Ascending aorta (tissue), 2 donors: ENCODE data around the gene TAX1BP3. TPM values are rescaled to one million over a fixed set of nuclear protein-coding genes. Genes with fewer than 3 reads are reported as not detected.
"Not testable (repeated sequence)": the region's sequence is repeated elsewhere in the genome, so short reads cannot be mapped to it uniquely, and the experiment has no call there.

Source experiments
- DNase-seq, 2 donors: peaks; one replicate each; pipeline ENCODE4 v3.0.0-alpha.2; 2019; ENCODE audit warnings: low spot score in 2 of 2
- H3K27ac ChIP-seq, 2 donors: fragments of 200-600 bp; sonication (generic); one replicate each; pipeline ENCODE4 v1.5.1; 2016 to 2017; ENCODE audit warnings: mild to moderate bottlenecking in 1 of 2
- H3K27me3 ChIP-seq: fragments of 200-600 bp; sonication (generic); one replicate; pipeline ENCODE4 v1.5.1; 2017
- H3K36me3 ChIP-seq, 2 donors: fragments of 200-600 bp; sonication (generic); one replicate each; pipeline ENCODE4 v1.5.1; 2016
- H3K4me1 ChIP-seq, 2 donors: fragments of 200-600 bp; sonication (generic); one replicate each; pipeline ENCODE4 v1.5.1; 2016 to 2017; ENCODE audit warnings: mild to moderate bottlenecking in 1 of 2
- H3K4me3 ChIP-seq, 2 donors: fragments of 200-600 bp; sonication (generic); one replicate each; pipeline ENCODE4 v1.5.1; 2016 to 2017; ENCODE audit warnings: mild to moderate bottlenecking in 1 of 2
- H3K9me3 ChIP-seq, 2 donors: fragments of 200-600 bp; sonication (generic); one replicate each; pipeline ENCODE4 v1.5.1; 2016
- CTCF ChIP-seq, 3 experiments: fragments of 200-600 bp in 2 of 3; fragments of 450-650 bp in 1 of 3; sonication (generic) in 2 of 3; IDR thresholded peaks; one replicate each; pipeline ENCODE4 v1.5.1; 2016 to 2019; ENCODE audit warnings: antibody characterized with exemption in 3 of 3, mild to moderate bottlenecking in 1 of 3, moderate library complexity in 1 of 3
- intact Hi-C: fragments of 100-400 bp; cut with DNase I; formaldehyde crosslinking; loops from one replicate; pipeline ENCODE4 v1.15.1; 2023
- total RNA-seq: library from RNA; depleted of rRNA; stranded (reverse); fragments of >200 nt; gene quantifications from one replicate; pipeline ENCODE4 v1.1.0, GENCODE V29; 2016

Gene TAX1BP3, protein sequence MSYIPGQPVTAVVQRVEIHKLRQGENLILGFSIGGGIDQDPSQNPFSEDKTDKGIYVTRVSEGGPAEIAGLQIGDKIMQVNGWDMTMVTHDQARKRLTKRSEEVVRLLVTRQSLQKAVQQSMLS
- 165 TPM for total RNA-seq

DNA sequence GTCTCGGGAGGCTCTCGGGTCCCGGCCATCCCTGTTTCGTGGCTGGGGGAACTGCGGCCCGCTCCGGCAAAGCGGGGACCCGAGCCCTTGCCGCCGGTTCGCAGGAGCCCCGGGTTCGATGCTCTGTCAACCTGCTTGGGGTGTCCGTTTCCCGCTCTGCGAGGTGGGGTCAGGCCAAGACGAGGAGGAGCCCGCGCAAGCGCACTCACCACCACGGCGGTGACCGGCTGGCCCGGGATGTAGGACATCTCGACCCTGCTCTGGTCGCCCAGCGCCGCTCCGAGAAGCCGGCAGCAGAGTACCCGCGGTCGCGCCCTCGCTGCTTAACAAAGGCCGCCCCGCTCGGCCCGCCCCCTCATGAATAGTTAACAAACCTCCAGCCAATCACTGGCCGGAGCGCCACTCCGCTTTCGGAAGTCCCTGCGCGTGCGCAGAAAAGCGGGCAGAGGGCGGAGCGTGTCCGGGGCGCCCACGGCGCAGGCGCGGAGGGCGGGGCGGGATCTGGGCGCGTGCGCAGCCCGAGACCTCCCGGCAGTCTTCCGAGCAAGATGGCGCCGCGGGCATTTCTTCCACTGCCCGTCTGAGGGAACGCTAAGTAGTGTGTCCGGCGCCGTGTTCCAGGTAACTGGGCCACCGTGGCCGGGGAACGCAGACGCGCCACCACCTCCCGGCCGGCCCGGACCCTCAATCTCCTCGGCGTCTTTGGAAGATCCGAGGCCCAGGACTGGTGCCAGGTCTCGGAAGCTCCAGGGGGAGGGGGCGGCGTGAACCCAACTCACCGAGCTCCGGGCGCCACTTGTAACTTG is at the start of gene TAX1BP3, which contains the start of gene EMC6:
Gene TAX1BP3, minus strand, starts transcription at position 300 of the 806 bp plus-strand sequence. Its CDS starts 52 bp downstream, at position 248.
Gene EMC6, plus strand, starts transcription at position 534 of the 806 bp plus-strand sequence. CDS start 335 bp downstream, outside the sequence.
- intact Hi-C loops: loop anchor here (1.0 to 10.0 kb wide), 5 partner anchors 32 to 1274 kb away; partner anchors contain the start of genes CTNS, HASPIN, NCBP3 and SHPK
- peak; percentile 93 to 99 for DNase-seq
- H3K27me3 ChIP-seq: no peaks in the 10 kb centered on the region
- peaks cover 12 to 16% of the 10 kb centered on the region in 2 donors for H3K4me1 ChIP-seq
- H3K27ac ChIP-seq: peak within 1 kb of the TSS; percentile 97 to 98
- H3K4me3 ChIP-seq: peak within 1 kb of the TSS; percentile 86 to 99
- no peak for TF ChIP-seq CTCF (IDR thresholded peaks at IDR 0.05)
- no peaks in the 10 kb centered on the region for H3K9me3 ChIP-seq
- peaks cover 14 to 16% of the 10 kb centered on the region in 2 donors for H3K36me3 ChIP-seq

DNA sequence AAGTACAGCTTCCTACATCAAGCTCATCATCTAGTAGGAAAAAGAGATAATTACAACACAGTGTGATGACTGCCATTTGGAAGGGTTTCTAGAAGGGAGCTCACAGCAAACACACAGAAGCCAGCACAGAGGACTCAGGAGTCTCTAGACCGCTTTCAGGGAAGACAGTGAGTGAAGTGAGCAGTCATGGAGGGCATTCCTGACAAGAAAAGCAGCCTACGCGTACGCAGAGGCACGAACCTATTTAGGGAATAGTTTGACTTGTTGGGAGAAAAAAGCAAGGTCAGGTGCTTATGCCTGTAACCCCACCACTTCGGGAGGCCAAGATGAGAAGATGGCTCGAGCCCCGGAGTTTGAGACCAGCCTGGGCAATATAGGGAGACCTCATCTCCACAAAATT is 46.9 kb upstream of the TAX1BP3 start:
- no peak overlapping the region for H3K4me3 ChIP-seq
- no peaks in the 10 kb centered on the region for H3K9me3 ChIP-seq
- intact Hi-C loops: no loop called here
- H3K36me3 ChIP-seq: peaks cover 38 to 59% of the 10 kb centered on the region in 2 donors
- TF ChIP-seq CTCF (IDR thresholded peaks at IDR 0.05): no peak
- H3K27me3 ChIP-seq: no peaks in the 10 kb centered on the region
- H3K4me1 ChIP-seq: no peaks in the 10 kb centered on the region
- H3K27ac ChIP-seq: no peak overlapping the region
- DNase-seq: no peak

DNA sequence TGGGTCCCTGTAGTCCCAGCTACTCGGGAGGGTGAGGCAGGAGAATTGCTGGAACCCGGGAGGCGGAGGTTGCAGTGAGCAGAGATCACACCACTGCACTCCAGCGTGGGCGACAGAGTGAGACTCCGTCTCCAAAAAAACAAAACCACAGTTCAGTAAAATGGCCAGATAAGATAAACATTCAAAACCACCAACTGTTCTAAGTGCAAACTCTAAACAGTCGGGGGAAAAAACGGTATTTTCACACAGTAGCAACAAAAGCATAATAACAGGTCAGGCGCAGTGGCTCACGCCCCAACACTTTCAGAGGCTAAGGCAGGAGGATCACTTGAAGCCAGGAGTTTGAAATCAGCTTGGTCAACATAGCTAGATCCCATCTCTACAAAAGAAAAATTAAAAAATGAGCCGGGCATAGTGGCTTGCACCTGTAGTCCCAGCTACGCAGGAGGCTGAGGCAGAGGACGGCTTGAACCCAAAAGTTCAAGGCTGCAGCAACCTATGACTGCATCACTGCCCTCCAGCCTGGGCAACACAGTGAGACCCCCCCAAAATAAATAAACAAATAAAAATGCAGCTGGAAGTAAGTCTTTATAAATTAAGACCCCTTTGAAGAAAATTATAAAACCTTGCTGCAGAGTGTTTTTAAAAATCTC is 44.6 kb upstream of the TAX1BP3 start:
- Histone ChIP-seq H3K27ac (no peak overlapping the region), H3K4me1 (no peaks in the 10 kb centered on the region), H3K27me3 (no peaks in the 10 kb centered on the region), H3K9me3 (no peaks in the 10 kb centered on the region), H3K36me3 (peaks cover 38 to 39% of the 10 kb centered on the region in 2 donors), H3K4me3 (no peak overlapping the region)
- DNase-seq: no peak
- no peak for TF ChIP-seq CTCF (IDR thresholded peaks at IDR 0.05)
- intact Hi-C loops: no loop called here

DNA sequence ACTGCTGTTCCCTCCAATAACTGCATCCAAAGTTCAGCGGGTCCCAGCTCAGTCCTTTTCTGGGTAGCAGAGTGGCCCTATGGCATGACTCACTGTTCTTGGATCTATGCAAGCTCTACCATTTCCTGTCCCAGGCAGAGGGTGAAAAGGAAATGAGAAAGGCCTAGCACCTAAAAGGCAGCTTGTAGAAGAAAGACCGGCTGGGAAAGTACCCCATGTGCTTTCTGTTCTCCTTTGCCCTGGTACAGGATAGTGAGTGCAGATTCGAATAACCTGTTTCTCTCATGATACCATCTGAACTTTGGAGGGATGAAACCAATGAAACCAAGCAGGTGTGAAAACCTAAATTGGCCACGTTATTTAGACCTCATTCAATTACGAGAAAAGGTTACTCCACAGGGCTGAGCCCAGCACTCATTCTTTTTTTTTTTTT is 42.6 kb upstream of the TAX1BP3 start:
- Histone ChIP-seq H3K36me3 (peaks cover 20 to 25% of the 10 kb centered on the region in 2 donors), H3K27me3 (no peaks in the 10 kb centered on the region), H3K9me3 (no peaks in the 10 kb centered on the region), H3K4me3 (no peak overlapping the region), H3K4me1 (no peaks in the 10 kb centered on the region), H3K27ac (no peak overlapping the region)
- intact Hi-C loops: no loop called here
- no peak for DNase-seq
- no peak for TF ChIP-seq CTCF (IDR thresholded peaks at IDR 0.05)

DNA sequence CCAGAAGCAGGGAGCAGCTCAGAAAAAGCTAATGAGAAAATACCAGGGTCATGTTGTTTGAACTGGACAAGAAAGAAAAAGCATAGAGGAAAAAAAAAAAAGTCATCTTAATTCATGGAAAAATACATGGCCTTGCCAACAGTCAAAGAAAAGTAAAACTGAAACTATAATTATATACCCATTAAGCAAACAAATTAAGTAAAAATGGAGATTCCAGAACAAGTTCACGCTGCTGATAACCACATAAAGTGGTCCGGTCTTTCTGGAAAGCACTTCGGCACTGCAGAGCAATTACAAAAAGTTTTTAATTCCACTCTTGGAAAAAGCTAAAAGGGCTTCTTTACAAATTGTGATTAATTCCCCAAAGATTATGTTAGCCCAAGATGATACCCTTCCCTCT is 40.0 kb upstream of the TAX1BP3 start:
- no peak for TF ChIP-seq CTCF (IDR thresholded peaks at IDR 0.05)
- Histone ChIP-seq H3K27me3 (no peaks in the 10 kb centered on the region), H3K27ac (no peak overlapping the region), H3K4me1 (no peaks in the 10 kb centered on the region), H3K9me3 (no peaks in the 10 kb centered on the region), H3K4me3 (no peak overlapping the region), H3K36me3 (peaks cover 5 to 9% of the 10 kb centered on the region in 2 donors)
- DNase-seq: no peak
- intact Hi-C loops: no loop called here

DNA sequence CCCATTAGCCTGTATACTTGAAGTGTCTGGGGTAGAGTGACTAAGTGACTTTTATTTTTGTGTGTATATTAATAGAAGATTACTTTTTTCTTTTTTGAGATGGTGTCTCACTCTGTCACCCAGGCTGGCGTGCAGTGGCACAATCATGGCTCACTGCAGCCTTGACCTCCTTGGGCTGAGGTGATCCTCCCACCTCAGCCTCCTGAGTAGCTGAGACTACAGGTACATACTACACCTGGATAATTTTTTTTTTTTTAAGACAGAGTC is 37.3 kb upstream of the TAX1BP3 start:
- intact Hi-C loops, H3K9me3 ChIP-seq, DNase-seq, H3K27ac ChIP-seq, H3K27me3 ChIP-seq, H3K4me1 ChIP-seq, H3K36me3 ChIP-seq, H3K4me3 ChIP-seq: not testable (repeated sequence)
